C4-2B (cell line): ENCODE data around the gene WSB2.

ENCODE experiments used
- ZFX ChIP-seq: fragments of 450-650 bp; IDR thresholded peaks from 2 replicates; pipeline ENCODE4 v1.6.1; 2017
- TF ChIP-seq, protein P1 (sequence below): fragments of 450-650 bp; conservative IDR thresholded peaks from 2 replicates; pipeline ENCODE4 v1.5.1; 2017; ENCODE audit warnings: mild to moderate bottlenecking

DNA sequence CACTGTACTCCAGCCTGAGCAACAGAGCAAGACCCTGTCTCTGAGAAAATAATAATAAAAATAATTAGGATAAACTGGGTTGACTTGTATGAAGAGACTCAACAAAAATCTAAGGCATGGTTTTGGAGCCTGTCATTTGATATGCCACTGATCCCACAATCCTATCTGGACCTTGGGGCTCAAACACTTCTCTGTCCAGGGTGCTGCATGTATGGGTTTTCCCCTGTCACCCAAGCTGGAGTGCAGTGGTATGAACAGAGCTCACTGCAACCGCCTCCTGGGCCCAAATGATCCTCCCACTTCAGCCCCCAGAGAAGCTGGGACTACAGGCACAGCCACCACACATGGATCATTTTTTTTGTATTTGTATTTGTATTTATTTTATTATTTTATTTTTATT lies 48.1 kb upstream of the WSB2 start:
- TF ChIP-seq, protein P1, sequence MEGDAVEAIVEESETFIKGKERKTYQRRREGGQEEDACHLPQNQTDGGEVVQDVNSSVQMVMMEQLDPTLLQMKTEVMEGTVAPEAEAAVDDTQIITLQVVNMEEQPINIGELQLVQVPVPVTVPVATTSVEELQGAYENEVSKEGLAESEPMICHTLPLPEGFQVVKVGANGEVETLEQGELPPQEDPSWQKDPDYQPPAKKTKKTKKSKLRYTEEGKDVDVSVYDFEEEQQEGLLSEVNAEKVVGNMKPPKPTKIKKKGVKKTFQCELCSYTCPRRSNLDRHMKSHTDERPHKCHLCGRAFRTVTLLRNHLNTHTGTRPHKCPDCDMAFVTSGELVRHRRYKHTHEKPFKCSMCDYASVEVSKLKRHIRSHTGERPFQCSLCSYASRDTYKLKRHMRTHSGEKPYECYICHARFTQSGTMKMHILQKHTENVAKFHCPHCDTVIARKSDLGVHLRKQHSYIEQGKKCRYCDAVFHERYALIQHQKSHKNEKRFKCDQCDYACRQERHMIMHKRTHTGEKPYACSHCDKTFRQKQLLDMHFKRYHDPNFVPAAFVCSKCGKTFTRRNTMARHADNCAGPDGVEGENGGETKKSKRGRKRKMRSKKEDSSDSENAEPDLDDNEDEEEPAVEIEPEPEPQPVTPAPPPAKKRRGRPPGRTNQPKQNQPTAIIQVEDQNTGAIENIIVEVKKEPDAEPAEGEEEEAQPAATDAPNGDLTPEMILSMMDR = no peak
- no peak for TF ChIP-seq ZFX
